Activated T-cell treated with anti-CD3 and anti-CD28 coated beads, Interleukin-2, amount 50 U/mL, for 72 hours (primary cell): ENCODE measurements around the gene NEDD1. TPM values are rescaled to one million over a fixed set of nuclear protein-coding genes. Genes with fewer than 3 reads are reported as not detected.

ENCODE experiments used
- ATAC-seq, 2 donors: fragments of 150-1000 bp; cut with Tn5 transposase; replicated peaks in 1 of 2; 2 replicates each; pipeline ENCODE4 v1.10.0; 2021; ENCODE audit warnings: moderate library complexity in 2 of 2, mild to moderate bottlenecking in 1 of 2
- DNase-seq, 2 donors: peaks; one replicate each; pipeline ENCODE4 v3.0.0; 2021 to 2022; ENCODE audit warnings: mixed read lengths in 1 of 2
- H3K27ac Mint-ChIP-seq: one replicate; pipeline ENCODE4 v1.8.0; 2022; ENCODE audit warnings: mild to moderate bottlenecking, moderate library complexity, mixed read lengths
- H3K27me3 Mint-ChIP-seq: one replicate; pipeline ENCODE4 v1.8.0; 2022; ENCODE audit warnings: low read depth, mixed read lengths
- H3K36me3 Mint-ChIP-seq, 2 donors: one replicate each; pipeline ENCODE4 v1.8.0; 2022; ENCODE audit warnings: mixed read lengths in 2 of 2, mild to moderate bottlenecking in 1 of 2; ENCODE audit not compliant: insufficient read depth in 2 of 2
- H3K4me1 Mint-ChIP-seq: one replicate; pipeline ENCODE4 v1.8.0; 2022; ENCODE audit warnings: low read depth, mixed read lengths
- H3K4me3 Mint-ChIP-seq, 2 donors: one replicate each; pipeline ENCODE4 v1.8.0; 2022; ENCODE audit warnings: mild to moderate bottlenecking in 2 of 2, mixed read lengths in 2 of 2, moderate library complexity in 2 of 2
- H3K9me3 Mint-ChIP-seq, 2 donors: one replicate each; pipeline ENCODE4 v1.8.0; 2022; ENCODE audit warnings: mixed read lengths in 2 of 2
- total RNA-seq, 2 donors: library from RNA; stranded (reverse); gene quantifications; one replicate each; pipeline ENCODE4 v1.2.3, GENCODE V29; 2022

Gene NEDD1
- total RNA-seq, 2 donors from 2014 or later = 57.2 to 58.8 TPM

DNA sequence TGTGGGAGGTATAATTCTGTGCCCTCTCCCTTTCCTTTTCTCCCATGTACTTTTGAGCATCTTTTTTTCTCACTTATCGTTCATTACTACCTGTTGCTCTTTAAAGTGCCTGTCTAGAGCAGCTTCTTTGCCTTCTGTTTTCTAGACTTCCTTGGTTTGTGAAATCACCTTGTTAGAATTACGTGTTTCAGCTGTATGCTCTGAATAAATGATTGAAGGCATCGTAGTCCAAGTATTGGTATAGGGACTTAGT is 1.3 kb downstream of the NEDD1 start:
- Mint-ChIP-seq H3K27ac (peak overlapping the region; percentile 97), H3K9me3 (no peaks in the 10 kb centered on the region), H3K27me3 (peaks cover 5% of the 10 kb centered on the region), H3K36me3 (peaks cover 5 to 6% of the 10 kb centered on the region in 2 donors), H3K4me1 (peaks cover 49% of the 10 kb centered on the region), H3K4me3 (peak overlapping the region; percentile 90 to 94)
- DNase-seq = no peak
- no peak for ATAC-seq

DNA sequence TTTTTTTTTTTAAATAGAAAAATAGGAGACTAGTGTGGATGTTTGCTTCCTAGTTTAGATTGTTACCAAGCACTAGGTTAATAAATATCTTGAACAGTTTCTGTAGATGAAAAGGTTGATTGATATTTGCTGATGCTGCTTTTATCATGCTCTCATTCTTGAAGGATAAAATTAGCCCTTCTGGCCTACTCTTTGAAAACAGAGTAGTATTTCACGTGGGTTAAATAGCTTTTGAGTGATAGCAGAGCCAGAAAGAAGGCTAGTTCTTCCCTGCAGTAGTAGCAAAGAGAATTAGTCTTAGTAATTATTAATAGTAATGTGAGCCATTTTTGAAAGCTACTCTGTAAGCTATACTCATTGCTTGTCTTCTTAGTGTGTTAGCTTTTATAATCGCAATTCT is 5.2 kb downstream of the NEDD1 start:
- Mint-ChIP-seq H3K4me1 (peaks cover 39% of the 10 kb centered on the region), H3K9me3 (peaks cover 0 to 4% of the 10 kb centered on the region in 2 donors), H3K4me3 (no peak overlapping the region), H3K36me3 (peaks cover 9 to 14% of the 10 kb centered on the region in 2 donors), H3K27ac (no peak overlapping the region), H3K27me3 (no peaks in the 10 kb centered on the region)
- no peak for DNase-seq
- no peak for ATAC-seq

DNA sequence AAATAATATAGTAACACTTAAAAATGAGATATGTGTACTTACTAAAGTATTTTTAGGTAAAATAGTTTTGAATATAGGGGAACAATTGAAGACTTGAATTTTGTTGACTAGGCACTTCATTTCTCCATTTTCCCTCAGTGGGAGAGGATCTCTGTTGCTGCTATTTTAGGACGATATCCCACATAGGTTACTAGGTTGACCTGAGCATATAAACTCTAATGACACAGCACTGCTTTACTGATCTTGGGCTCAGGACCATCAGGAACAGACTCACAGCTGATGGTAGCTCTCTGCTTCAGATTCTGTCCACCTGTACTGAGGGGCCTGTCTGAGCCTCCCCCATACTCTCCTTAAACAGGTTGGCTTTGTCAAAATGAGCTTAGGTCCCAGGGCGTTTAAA is 5.9 kb downstream of the NEDD1 start:
- H3K27me3 Mint-ChIP-seq = no peaks in the 10 kb centered on the region
- ATAC-seq (no peak), DNase-seq (no peak)
- H3K36me3 Mint-ChIP-seq = peaks cover 7 to 12% of the 10 kb centered on the region in 2 donors
- peaks cover 36% of the 10 kb centered on the region for H3K4me1 Mint-ChIP-seq
- H3K27ac Mint-ChIP-seq = no peak overlapping the region
- no peak overlapping the region for H3K4me3 Mint-ChIP-seq
- peaks cover 0 to 4% of the 10 kb centered on the region in 2 donors for H3K9me3 Mint-ChIP-seq

DNA sequence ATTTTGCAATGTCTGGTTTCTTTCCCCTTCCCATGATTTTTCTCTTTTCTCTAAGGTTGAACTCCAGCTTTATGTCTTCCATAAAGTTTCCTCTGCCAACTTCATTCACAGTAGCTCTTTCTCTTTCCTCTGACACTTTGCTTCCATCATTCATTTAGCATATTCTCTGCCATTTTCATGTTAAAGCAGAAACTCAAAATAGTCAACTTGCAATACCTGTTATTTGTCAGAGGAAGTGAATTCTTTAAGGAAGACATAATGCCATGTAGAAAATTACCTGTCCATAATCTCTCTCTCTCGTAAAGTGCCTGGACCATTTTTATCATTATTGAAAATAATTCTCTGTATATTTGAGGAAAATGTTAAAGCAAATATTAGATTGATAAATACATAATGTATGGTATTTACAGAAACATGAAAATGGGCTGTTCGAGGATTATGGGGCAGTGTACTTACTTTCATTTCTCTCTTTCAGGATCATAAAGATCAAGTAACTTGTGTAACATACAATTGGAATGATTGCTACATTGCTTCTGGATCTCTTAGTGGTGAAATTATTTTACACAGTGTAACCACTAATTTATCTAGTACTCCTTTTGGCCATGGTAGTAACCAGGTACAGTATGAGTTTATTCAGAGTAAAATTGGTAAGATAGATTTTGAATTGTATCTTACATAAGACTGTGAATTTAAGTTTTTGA is 12.6 kb downstream of the NEDD1 start:
- DNase-seq (no peak), ATAC-seq (no peak)
- Mint-ChIP-seq H3K27me3 (no peaks in the 10 kb centered on the region), H3K4me1 (peaks cover 6% of the 10 kb centered on the region), H3K9me3 (peaks cover 0 to 4% of the 10 kb centered on the region in 2 donors), H3K4me3 (no peak overlapping the region), H3K27ac (no peak overlapping the region), H3K36me3 (peaks cover 11 to 24% of the 10 kb centered on the region in 2 donors)

DNA sequence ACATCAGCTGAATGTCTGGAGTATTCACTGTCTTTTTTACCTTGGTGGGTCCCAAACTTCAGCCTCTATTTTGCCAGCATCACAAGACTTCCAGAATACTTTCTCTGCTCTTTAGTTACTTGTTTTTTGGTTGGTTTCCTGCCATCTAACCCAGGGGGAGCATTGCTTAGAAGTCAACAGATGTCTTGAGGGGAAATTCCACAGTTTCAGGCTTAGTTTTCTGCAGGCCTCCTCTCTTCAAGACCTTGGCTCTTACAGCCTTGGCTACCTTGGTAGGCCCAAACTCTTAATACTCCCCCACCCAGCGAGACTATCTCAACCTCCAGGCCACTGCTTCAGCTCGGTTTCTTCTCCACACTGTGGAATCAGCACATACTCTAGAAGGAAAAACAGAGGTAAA is 41.7 kb downstream of the NEDD1 start:
- no peak for DNase-seq
- peaks cover 8 to 36% of the 10 kb centered on the region in 2 donors for H3K36me3 Mint-ChIP-seq

DNA sequence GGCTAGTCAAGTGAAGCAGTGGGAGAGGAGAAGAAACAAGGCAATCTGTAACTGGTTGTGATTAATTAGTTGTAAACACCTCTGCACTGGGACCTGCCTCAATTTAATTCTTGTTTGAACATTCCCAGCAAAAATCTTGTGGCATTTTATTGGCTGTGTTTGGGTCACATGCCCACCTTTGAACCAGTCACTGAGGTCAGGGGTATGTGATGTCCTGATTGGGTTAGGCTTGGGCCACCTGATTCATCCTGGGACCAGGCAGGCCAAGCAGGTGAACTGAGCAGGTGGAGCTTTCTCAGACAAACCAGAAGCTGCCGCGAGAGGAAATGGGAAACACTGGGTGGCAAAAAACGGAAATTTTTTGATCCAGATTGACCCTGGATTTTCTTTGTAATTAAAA is 72.5 kb downstream of the NEDD1 start:
- Mint-ChIP-seq H3K9me3 (no peaks in the 10 kb centered on the region), H3K36me3 (no peaks in the 10 kb centered on the region), H3K4me1 (no peaks in the 10 kb centered on the region), H3K27me3 (peaks cover 4% of the 10 kb centered on the region), H3K4me3 (no peak overlapping the region), H3K27ac (no peak overlapping the region)
- no peak for ATAC-seq
- DNase-seq = no peak

More for the DNA sequence above, 41.7 kb downstream of the NEDD1 start:
- ATAC-seq = no peak
- Mint-ChIP-seq H3K4me3 (no peak overlapping the region), H3K27me3 (no peaks in the 10 kb centered on the region), H3K9me3 (no peaks in the 10 kb centered on the region), H3K27ac (peak overlapping the region; percentile 57), H3K4me1 (no peaks in the 10 kb centered on the region)

DNA sequence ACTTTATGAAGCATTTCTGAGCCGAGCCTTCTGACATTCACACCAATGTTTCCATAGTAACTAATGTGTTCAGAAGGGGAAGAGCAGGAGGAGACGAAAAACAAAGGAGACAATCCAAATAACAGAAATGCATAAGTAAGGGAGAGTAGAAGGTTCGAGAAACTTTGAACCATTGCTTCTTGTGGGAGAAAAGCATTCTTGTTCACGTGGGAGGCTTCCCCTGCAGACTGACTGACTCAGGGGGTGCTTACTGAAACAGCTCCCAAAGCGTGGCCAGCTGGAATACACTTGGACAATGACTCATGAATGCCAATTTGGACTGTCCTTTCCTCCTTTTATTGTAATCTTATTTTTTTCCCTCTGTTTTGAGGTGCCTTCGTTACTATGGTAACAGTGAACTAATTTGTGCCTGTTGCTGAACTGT is 73.9 kb downstream of the NEDD1 start:
- Mint-ChIP-seq H3K9me3 (no peaks in the 10 kb centered on the region), H3K27ac (no peak overlapping the region), H3K4me1 (peaks cover 5% of the 10 kb centered on the region), H3K4me3 (no peak overlapping the region), H3K27me3 (peaks cover 13% of the 10 kb centered on the region), H3K36me3 (no peaks in the 10 kb centered on the region)
- DNase-seq = no peak
- no peak for ATAC-seq

DNA sequence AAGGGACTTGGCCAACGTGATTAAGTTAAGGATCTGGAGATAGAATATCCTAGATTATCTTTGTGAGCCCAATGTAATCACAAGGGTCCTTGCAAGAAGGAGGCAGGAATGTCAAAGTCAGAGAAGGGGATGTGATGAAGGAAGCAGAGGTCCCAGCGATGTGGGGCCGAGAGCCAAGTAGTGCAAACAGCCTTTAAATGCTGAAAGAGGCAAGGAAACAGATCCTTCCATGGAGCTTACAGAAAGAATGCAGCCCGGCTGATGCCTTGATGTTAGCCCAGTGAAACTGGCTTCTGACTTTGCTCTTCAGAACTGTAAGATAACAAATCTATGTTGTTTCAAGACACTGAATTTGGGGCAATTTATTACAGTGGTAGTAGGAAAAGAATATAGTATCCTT is 74.9 kb downstream of the NEDD1 start:
- no peaks in the 10 kb centered on the region for H3K9me3 Mint-ChIP-seq
- no peak for ATAC-seq
- no peak overlapping the region for H3K27ac Mint-ChIP-seq
- H3K27me3 Mint-ChIP-seq = peaks cover 19% of the 10 kb centered on the region
- DNase-seq = no peak
- peaks cover 8% of the 10 kb centered on the region for H3K4me1 Mint-ChIP-seq
- H3K36me3 Mint-ChIP-seq = no peaks in the 10 kb centered on the region
- H3K4me3 Mint-ChIP-seq = no peak overlapping the region

DNA sequence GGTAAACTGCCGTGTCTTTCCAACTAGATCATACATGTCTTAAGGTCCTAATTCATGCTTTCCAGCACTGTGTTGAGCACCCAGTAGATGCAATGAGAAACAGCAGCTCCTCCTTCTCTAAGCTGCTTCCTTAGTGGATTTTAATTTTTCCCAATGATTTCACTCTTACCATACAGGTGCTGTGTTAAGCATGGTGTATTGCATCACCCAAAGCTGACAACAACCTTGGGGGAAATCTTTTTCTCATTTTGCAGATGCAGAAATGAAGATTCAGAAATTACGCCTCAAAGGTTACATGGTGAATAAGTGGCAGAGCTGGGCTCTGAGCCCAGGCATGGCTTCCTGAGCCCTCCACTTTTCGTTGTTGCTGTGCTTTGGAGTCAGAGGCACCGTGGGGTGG is 75.6 kb downstream of the NEDD1 start:
- DNase-seq (no peak), ATAC-seq (no peak)
- H3K4me3 Mint-ChIP-seq = no peak overlapping the region
- H3K9me3 Mint-ChIP-seq = no peaks in the 10 kb centered on the region
- no peaks in the 10 kb centered on the region for H3K36me3 Mint-ChIP-seq
- peaks cover 8% of the 10 kb centered on the region for H3K4me1 Mint-ChIP-seq
- no peak overlapping the region for H3K27ac Mint-ChIP-seq
- H3K27me3 Mint-ChIP-seq = peaks cover 19% of the 10 kb centered on the region

DNA sequence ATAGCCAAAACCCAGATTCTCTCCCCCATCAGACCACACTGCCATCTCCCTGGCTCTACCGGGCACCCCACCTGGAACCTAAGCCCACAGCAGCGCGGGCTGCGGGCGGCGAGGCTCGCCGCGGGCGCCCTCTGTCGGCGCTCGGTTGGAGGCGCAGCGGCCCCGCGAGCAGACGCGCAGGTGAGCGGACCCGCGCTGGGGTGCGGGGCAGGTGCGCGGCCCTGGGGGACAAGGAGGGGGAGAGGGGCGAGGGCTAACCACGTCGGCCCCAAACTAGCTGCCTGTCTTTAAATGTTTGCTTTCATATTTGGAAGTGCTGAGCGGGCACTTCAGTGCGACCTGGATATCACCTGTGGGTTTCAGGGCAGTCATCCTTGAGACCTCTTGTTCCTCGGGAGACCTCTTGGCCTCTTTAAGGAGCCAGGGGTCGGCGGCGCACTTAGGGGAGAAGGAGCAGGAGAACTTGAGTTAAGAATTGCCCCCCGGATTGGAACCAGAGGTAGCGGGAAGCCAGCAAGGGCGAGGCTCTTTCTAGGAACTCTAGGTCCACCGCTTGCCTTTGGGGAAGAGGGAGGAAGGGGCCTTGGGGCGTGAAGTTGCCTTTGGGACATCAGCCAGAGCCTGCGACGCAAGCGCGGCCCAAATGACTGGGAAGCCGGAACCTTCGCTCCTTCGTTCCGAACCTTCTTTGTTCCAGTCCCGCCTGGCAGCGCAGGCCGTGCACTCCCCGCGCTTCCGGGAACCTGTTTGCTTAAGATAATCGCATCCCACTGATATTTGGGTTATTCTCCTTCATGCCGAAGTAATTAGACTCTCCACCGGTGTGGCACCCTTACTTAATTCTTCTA is 78.7 kb downstream of the NEDD1 start:
- ATAC-seq (peak; percentile 91 to 92), DNase-seq (peak; percentile 34 to 57)
- Mint-ChIP-seq H3K9me3 (no peaks in the 10 kb centered on the region), H3K4me3 (peak overlapping the region; percentile 71 to 75), H3K27ac (no peak overlapping the region), H3K4me1 (peaks cover 8% of the 10 kb centered on the region), H3K36me3 (no peaks in the 10 kb centered on the region), H3K27me3 (peaks cover 38% of the 10 kb centered on the region)

DNA sequence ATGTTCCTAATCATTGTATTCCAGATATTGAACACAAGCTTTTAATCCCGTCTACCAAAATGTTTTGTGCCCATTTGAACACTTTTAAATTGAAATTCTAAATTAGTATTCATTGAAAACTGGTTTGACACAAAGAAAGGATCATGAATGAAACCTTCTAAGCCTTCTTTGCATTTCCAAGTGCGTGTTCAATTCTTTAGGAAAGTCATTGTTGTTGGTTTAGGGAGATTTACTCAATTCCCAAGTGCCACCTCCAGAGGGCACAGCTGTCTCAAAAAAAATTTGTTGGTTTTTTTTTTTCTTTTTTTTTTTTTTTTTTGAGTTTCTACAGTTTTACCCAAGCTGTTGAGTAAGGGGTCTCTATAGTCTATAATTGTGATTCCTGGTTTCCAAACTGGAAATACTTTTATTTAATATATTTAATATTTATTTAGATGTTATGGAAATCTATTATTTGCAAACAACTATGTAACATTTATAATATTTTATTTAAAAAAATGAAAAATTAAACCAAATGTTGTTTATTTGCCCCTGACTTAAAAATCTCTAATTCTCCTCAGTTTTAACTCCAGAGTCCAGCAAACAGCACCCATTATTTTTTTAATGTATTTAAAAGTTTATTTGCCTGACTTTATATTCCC is 79.9 kb downstream of the NEDD1 start:
- no peaks in the 10 kb centered on the region for H3K9me3 Mint-ChIP-seq
- no peak for ATAC-seq
- H3K4me1 Mint-ChIP-seq = peaks cover 8% of the 10 kb centered on the region
- peak in 1 of 2 donors; percentile 16 for DNase-seq
- H3K36me3 Mint-ChIP-seq = no peaks in the 10 kb centered on the region
- H3K27me3 Mint-ChIP-seq = peaks cover 47% of the 10 kb centered on the region
- H3K27ac Mint-ChIP-seq = no peak overlapping the region
- H3K4me3 Mint-ChIP-seq = peak overlapping the region in 1 of 2 donors; percentile 30

DNA sequence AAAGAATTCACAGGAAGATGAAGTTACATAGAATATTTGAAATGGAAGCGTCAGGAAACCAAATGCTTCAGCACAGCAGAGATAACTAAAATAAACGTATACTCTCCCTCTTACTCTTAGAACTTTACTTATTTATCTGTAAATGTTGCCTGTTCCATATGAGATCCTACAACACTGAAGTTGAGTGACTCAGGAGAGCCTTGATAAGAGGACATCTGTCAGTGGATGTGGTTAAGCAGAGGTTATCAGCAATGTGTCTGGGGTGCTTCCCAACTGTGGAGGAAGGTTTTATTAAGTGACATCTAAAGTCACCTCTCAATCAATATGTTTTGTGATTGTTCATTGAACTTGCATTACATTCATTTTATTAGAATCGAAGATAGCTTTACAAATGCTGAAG is 81.9 kb downstream of the NEDD1 start:
- H3K27ac Mint-ChIP-seq = no peak overlapping the region
- no peak for ATAC-seq

DNA sequence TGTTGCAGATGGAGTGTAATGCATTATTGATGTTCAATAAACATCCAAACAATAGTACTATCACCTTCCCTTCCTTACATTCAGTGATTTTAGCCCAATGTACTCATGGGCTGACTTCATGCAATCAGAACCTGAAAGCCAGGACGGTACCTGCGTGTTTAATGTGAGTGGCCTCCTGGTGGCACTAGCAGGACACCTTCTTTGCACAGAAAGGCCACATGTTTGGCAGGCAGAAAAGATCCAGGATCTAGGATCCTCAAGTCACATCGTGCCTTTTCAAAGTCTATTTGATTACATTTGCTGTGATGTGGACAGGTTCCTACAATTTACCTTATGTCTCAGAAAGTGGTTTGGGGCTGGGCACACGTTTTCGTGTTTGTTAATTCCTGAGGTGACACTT is 82.9 kb downstream of the NEDD1 start:
- Mint-ChIP-seq H3K27me3 (peaks cover 44% of the 10 kb centered on the region), H3K9me3 (no peaks in the 10 kb centered on the region), H3K36me3 (no peaks in the 10 kb centered on the region), H3K4me1 (peaks cover 8% of the 10 kb centered on the region), H3K4me3 (no peak overlapping the region), H3K27ac (no peak overlapping the region)
- ATAC-seq (no peak), DNase-seq (peak; percentile 4 to 5)

More for the DNA sequence above, 81.9 kb downstream of the NEDD1 start:
- peaks cover 8% of the 10 kb centered on the region for H3K4me1 Mint-ChIP-seq
- no peaks in the 10 kb centered on the region for H3K36me3 Mint-ChIP-seq
- no peak for DNase-seq
- H3K9me3 Mint-ChIP-seq = no peaks in the 10 kb centered on the region
- no peak overlapping the region for H3K4me3 Mint-ChIP-seq
- H3K27me3 Mint-ChIP-seq = peaks cover 52% of the 10 kb centered on the region
